H9 (cell line): ENCODE results near the gene SSTR1. TPM values are rescaled to one million over a fixed set of nuclear protein-coding genes. Genes with fewer than 3 reads are reported as not detected.

Experiments
- DNase-seq: peaks from one replicate; pipeline ENCODE4 v3.0.0-alpha.2; 2017
- H2AFZ ChIP-seq: one replicate; pipeline ENCODE4 v1.6.1; 2013; ENCODE audit warnings: mild to moderate bottlenecking, low read length, control low read depth, moderate library complexity
- H2AK5ac ChIP-seq: 2 replicates; pipeline ENCODE4 v1.6.1; 2013; ENCODE audit warnings: low read length, control low read depth, mixed read lengths; ENCODE audit not compliant: insufficient read length
- H2BK120ac ChIP-seq: one replicate; pipeline ENCODE4 v1.6.1; 2013; ENCODE audit warnings: low read depth, mild to moderate bottlenecking, low read length, control low read depth, inconsistent platforms; ENCODE audit not compliant: poor library complexity, severe bottlenecking
- H2BK12ac ChIP-seq: 2 replicates; pipeline ENCODE4 v1.6.1; 2013; ENCODE audit warnings: low read length, control low read depth, mixed read lengths, low read depth; ENCODE audit not compliant: insufficient read length
- H2BK15ac ChIP-seq: 2 replicates; pipeline ENCODE4 v1.6.1; 2013; ENCODE audit warnings: low read depth, low read length, control low read depth
- H2BK20ac ChIP-seq: one replicate; pipeline ENCODE4 v1.6.1; 2013; ENCODE audit warnings: low read depth, mild to moderate bottlenecking, low read length, control low read depth, inconsistent platforms; ENCODE audit not compliant: poor library complexity, severe bottlenecking
- H2BK5ac ChIP-seq: 2 replicates; pipeline ENCODE4 v1.6.1; 2013; ENCODE audit warnings: low read length, control low read depth, mixed read lengths; ENCODE audit not compliant: insufficient read length
- H3K14ac ChIP-seq: 2 replicates; pipeline ENCODE4 v1.6.1; 2013; ENCODE audit warnings: low read length, control low read depth; ENCODE audit not compliant: insufficient read depth
- H3K18ac ChIP-seq: 2 replicates; pipeline ENCODE4 v1.6.1; 2013; ENCODE audit warnings: low read depth, mild to moderate bottlenecking, mixed read lengths, low read length, control low read depth; ENCODE audit not compliant: insufficient read length
- H3K23ac ChIP-seq: 2 replicates; pipeline ENCODE4 v1.6.1; 2013; ENCODE audit warnings: low read length, control low read depth, mixed read lengths, low read depth; ENCODE audit not compliant: insufficient read length
- H3K23me2 ChIP-seq: 2 replicates; pipeline ENCODE4 v1.6.1; 2013; ENCODE audit warnings: low read depth, mild to moderate bottlenecking, mixed read lengths, low read length, control low read depth; ENCODE audit not compliant: insufficient read length, poor library complexity, severe bottlenecking
- H3K27ac ChIP-seq: 2 replicates; pipeline ENCODE4 v1.5.1; 2013; ENCODE audit warnings: low read length, control low read depth, mixed read lengths, low read depth; ENCODE audit not compliant: insufficient read length
- H3K27me3 ChIP-seq: 2 replicates; pipeline ENCODE4 v1.6.1; 2013; ENCODE audit warnings: low read length, control low read depth, inconsistent platforms; ENCODE audit not compliant: insufficient read depth
- H3K4ac ChIP-seq: 2 replicates; pipeline ENCODE4 v1.6.1; 2013; ENCODE audit warnings: low read depth, mild to moderate bottlenecking, control low read depth, inconsistent platforms, low read length, moderate library complexity
- H3K4me1 ChIP-seq: 2 replicates; pipeline ENCODE4 v1.6.1; 2013; ENCODE audit warnings: low read length, control low read depth, inconsistent platforms; ENCODE audit not compliant: insufficient read depth
- H3K4me2 ChIP-seq: 2 replicates; pipeline ENCODE4 v1.6.1; 2013; ENCODE audit warnings: low read length, control low read depth, mixed read lengths; ENCODE audit not compliant: insufficient read length, insufficient read depth
- H3K56ac ChIP-seq: 2 replicates; pipeline ENCODE4 v1.6.1; 2013; ENCODE audit warnings: low read depth, mild to moderate bottlenecking, mixed read lengths, low read length, control low read depth; ENCODE audit not compliant: insufficient read length
- H3K79me1 ChIP-seq: 2 replicates; pipeline ENCODE4 v1.6.1; 2013; ENCODE audit warnings: low read depth, mild to moderate bottlenecking, moderate library complexity, low read length, control low read depth, inconsistent platforms; ENCODE audit not compliant: insufficient read depth, poor library complexity, severe bottlenecking
- H3K79me2 ChIP-seq: 2 replicates; pipeline ENCODE4 v1.6.1; 2013; ENCODE audit warnings: low read length, control low read depth, inconsistent platforms; ENCODE audit not compliant: insufficient read depth
- H3K9ac ChIP-seq: 2 replicates; pipeline ENCODE4 v1.6.1; 2013; ENCODE audit warnings: low read length, control low read depth, mixed read lengths; ENCODE audit not compliant: insufficient read length; ENCODE audit errors: extremely low read depth
- H3K9me3 ChIP-seq: one replicate; pipeline ENCODE4 v1.6.1; 2013; ENCODE audit warnings: low read depth, low read length, inconsistent platforms; ENCODE audit not compliant: control insufficient read depth
- H3T11ph ChIP-seq: one replicate; pipeline ENCODE4 v1.6.1; 2013; ENCODE audit warnings: mild to moderate bottlenecking, low read length, control low read depth, inconsistent platforms
- H4K20me1 ChIP-seq: one replicate; pipeline ENCODE4 v1.6.1; 2013; ENCODE audit not compliant: control insufficient read depth, insufficient read length, insufficient read depth
- H4K5ac ChIP-seq: 2 replicates; pipeline ENCODE4 v1.6.1; 2013; ENCODE audit warnings: low read depth, mild to moderate bottlenecking, mixed read lengths, low read length, control low read depth; ENCODE audit not compliant: insufficient read length
- H4K8ac ChIP-seq: replicated peaks from 2 replicates; pipeline ENCODE4 v1.6.1; 2013; ENCODE audit warnings: low read length, control low read depth, mixed read lengths, low read depth; ENCODE audit not compliant: insufficient read length
- H4K91ac ChIP-seq: 2 replicates; pipeline ENCODE4 v1.6.1; 2013; ENCODE audit warnings: low read depth, mild to moderate bottlenecking, moderate library complexity, mixed read lengths, low read length, control low read depth; ENCODE audit not compliant: insufficient read length
- H3K27ac Mint-ChIP-seq, 3 experiments: 2 replicates in 2 of 3; 3 replicates in 1 of 3; pipeline ENCODE4 v1.8.0; 2020 to 2021; ENCODE audit warnings: mixed read lengths in 3 of 3, mild to moderate bottlenecking in 1 of 3, moderate library complexity in 1 of 3
- H3K27me3 Mint-ChIP-seq: 2 replicates; pipeline ENCODE4 v1.8.0; 2021; ENCODE audit warnings: low read depth, mild to moderate bottlenecking, moderate library complexity, mixed read lengths
- H3K36me3 Mint-ChIP-seq, 3 experiments: 2 replicates in 2 of 3; 3 replicates in 1 of 3; pipeline ENCODE4 v1.8.0; 2020 to 2021; ENCODE audit warnings: low read depth in 3 of 3, mixed read lengths in 3 of 3; ENCODE audit not compliant: insufficient read depth in 1 of 3
- H3K4me1 Mint-ChIP-seq, 2 experiments: 2 replicates each; pipeline ENCODE4 v1.8.0; 2020; ENCODE audit warnings: mixed read lengths in 2 of 2
- H3K4me3 Mint-ChIP-seq, 2 experiments: 2 replicates in 1 of 2; 3 replicates in 1 of 2; pipeline ENCODE4 v1.8.0; 2020 to 2021; ENCODE audit warnings: mild to moderate bottlenecking in 2 of 2, mixed read lengths in 2 of 2, moderate library complexity in 1 of 2
- H3K9me3 Mint-ChIP-seq, 2 experiments: 2 replicates in 1 of 2; 3 replicates in 1 of 2; pipeline ENCODE4 v1.8.0; 2020; ENCODE audit warnings: mild to moderate bottlenecking in 2 of 2, mixed read lengths in 2 of 2, moderate library complexity in 1 of 2
- WGBS: extraction: QIAGEN DNeasy Blood & Tissue Kit; methylation state at CpG from one replicate; pipeline ENCODE4 v1.1.7; 2013; ENCODE audit warnings: missing lambda C conversion rate, low lambda C conversion rate, mixed read lengths; ENCODE audit not compliant: insufficient read length; ENCODE audit errors: extremely low coverage; 5-methylcytosine and 5-hydroxymethylcytosine counted together
- total RNA-seq: library from RNA; stranded (reverse); gene quantifications from 2 replicates; pipeline ENCODE4 v1.2.1, GENCODE V29; 2021
- TF ChIP-seq, protein P1 (sequence below): fragments of 200-600 bp; sonication (generic); conservative IDR thresholded peaks from 3 replicates; pipeline ENCODE4 v1.8.0; 2021; ENCODE audit warnings: antibody characterized with exemption, mild to moderate bottlenecking

The SSTR1 gene
- total RNA-seq, 1 experiment from 2014 or later = 0.98 TPM

DNA sequence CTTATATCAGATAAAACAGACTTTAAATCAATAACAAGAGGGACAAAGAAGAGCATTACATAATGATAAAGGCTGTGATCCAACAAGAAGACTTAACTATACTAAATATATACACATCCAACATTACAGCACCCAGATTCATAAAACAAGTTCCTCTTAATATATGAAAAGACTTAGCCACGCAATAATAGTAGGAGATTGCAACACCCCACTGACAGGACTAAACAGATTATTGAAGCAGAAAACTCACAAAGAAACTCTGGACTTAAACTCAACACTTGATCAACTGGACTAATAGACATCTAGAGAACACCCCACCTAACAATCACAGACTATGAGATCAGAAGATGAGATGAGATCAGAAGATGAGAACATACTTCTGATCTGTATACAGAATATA, 53.9 kb downstream of the SSTR1 start:
- WGBS = no CpG with 5 or more reads among the region's 1 CpG
- Histone ChIP-seq H4K20me1 (no peaks in the 10 kb centered on the region), H3K14ac (no peak overlapping the region), H3K9ac (no peak overlapping the region), H3K4ac (no peak overlapping the region), H3K9me3 (no peaks in the 10 kb centered on the region), H2AK5ac (no peak overlapping the region), H3T11ph (no peak overlapping the region), H2BK120ac (no peak overlapping the region), H3K79me2 (no peaks in the 10 kb centered on the region), H2BK20ac (no peak overlapping the region), H4K91ac (no peak overlapping the region), H3K27ac (no peak overlapping the region), H4K8ac (no peak overlapping the region), H2BK12ac (no peak overlapping the region), H3K18ac (no peak overlapping the region), H3K79me1 (no peaks in the 10 kb centered on the region), H2BK15ac (no peak overlapping the region), H3K4me1 (no peaks in the 10 kb centered on the region), H2BK5ac (no peak overlapping the region), H3K4me2 (no peak overlapping the region), H2AFZ (no peak overlapping the region), H3K23ac (no peak overlapping the region), H3K27me3 (no peaks in the 10 kb centered on the region; the same call in 1 of the 2 replicates), H3K23me2 (no peaks in the 10 kb centered on the region), H4K5ac (no peak overlapping the region), H3K56ac (no peak overlapping the region)
- peaks cover 12% of the 10 kb centered on the region in 2 experiments for H3K9me3 Mint-ChIP-seq
- peaks cover 87% of the 10 kb centered on the region for H3K27me3 Mint-ChIP-seq
- TF ChIP-seq, protein P1, sequence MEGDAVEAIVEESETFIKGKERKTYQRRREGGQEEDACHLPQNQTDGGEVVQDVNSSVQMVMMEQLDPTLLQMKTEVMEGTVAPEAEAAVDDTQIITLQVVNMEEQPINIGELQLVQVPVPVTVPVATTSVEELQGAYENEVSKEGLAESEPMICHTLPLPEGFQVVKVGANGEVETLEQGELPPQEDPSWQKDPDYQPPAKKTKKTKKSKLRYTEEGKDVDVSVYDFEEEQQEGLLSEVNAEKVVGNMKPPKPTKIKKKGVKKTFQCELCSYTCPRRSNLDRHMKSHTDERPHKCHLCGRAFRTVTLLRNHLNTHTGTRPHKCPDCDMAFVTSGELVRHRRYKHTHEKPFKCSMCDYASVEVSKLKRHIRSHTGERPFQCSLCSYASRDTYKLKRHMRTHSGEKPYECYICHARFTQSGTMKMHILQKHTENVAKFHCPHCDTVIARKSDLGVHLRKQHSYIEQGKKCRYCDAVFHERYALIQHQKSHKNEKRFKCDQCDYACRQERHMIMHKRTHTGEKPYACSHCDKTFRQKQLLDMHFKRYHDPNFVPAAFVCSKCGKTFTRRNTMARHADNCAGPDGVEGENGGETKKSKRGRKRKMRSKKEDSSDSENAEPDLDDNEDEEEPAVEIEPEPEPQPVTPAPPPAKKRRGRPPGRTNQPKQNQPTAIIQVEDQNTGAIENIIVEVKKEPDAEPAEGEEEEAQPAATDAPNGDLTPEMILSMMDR = no peak
- H3K36me3 Mint-ChIP-seq = peaks cover 0 to 7% (median 0%) of the 10 kb centered on the region in 3 experiments; a peak in 3 of 7 replicates
- no peak overlapping the region for H3K4me3 Mint-ChIP-seq
- H3K27ac Mint-ChIP-seq = no peak overlapping the region
- DNase-seq = no peak
- H3K4me1 Mint-ChIP-seq = no peaks in the 10 kb centered on the region; a peak in 1 of 4 replicates

Other genes starting within 250 kb of the SSTR1 start
- not detected in 2 replicates for gene CLEC14A, start 48.2 kb downstream of the SSTR1 start, total RNA-seq